Measurements from ENCODE around the gene TSPAN9.

GRCh38 chr12:3145033-3145432 is 67.9 kb downstream of the TSPAN9 start:
- TF ChIP-seq, protein P1, sequence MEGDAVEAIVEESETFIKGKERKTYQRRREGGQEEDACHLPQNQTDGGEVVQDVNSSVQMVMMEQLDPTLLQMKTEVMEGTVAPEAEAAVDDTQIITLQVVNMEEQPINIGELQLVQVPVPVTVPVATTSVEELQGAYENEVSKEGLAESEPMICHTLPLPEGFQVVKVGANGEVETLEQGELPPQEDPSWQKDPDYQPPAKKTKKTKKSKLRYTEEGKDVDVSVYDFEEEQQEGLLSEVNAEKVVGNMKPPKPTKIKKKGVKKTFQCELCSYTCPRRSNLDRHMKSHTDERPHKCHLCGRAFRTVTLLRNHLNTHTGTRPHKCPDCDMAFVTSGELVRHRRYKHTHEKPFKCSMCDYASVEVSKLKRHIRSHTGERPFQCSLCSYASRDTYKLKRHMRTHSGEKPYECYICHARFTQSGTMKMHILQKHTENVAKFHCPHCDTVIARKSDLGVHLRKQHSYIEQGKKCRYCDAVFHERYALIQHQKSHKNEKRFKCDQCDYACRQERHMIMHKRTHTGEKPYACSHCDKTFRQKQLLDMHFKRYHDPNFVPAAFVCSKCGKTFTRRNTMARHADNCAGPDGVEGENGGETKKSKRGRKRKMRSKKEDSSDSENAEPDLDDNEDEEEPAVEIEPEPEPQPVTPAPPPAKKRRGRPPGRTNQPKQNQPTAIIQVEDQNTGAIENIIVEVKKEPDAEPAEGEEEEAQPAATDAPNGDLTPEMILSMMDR (conservative IDR thresholded peaks at IDR 0.05; ENCODE audit: low read depth, low read length) = no peak
- TF ChIP-seq EZH2 (IDR thresholded peaks at IDR 0.05; ENCODE audit: borderline replicate concordance, low read depth, low read length, poor library complexity, severe bottlenecking) = no peak
